ENCODE measurements around the gene FALEC. TPM values are rescaled to one million over a fixed set of nuclear protein-coding genes. Genes with fewer than 3 reads are reported as not detected.

Gene FALEC
- total RNA-seq, 8 experiments from 2014 or later = 0.57 to 4.1 (median 2.1) TPM

- in situ Hi-C loops (cut with MboI; ENCODE audit: low pct_unique_long_range_greater_than_20kb in 2 of 9, low sequenced_read_pairs in 9 of 9, unreplicated experiment in 9 of 9) = no loop called here
- ATAC-seq (replicated peaks in 6 of 8) = no peak
- peaks cover 0 to 6% of the 10 kb centered on the region in 2 donors for H3K4me1 ChIP-seq (replicated peaks in 1 of 2)
- peak overlapping the region; percentile 52 to 76 (median 63) for H3K4me3 ChIP-seq
- peak overlapping the region in 1 of 2 donors; percentile 25 for H3K27ac ChIP-seq
- WGBS, 10 experiments = 18 to 100% (median 40%) methylated on average over 2 to 19 of the region's 21 CpGs; no CpG with 5 or more reads in 2 of the 10 experiments
Observed at GRCh38 chr1:150514913-150515327, 632 bp upstream of the FALEC start.

- peak overlapping the region; percentile 52 to 76 (median 63) for H3K4me3 ChIP-seq
- 0 to 11% (median 5%) methylated on average over 1 to 17 of the region's 19 CpGs; no CpG with 5 or more reads in 1 of the 10 experiments for WGBS, 10 experiments
- peaks cover 0 to 6% of the 10 kb centered on the region in 2 donors for H3K4me1 ChIP-seq (replicated peaks in 1 of 2)
- peak in 7 of 8 experiments; percentile 2 to 43 (median 34) for ATAC-seq (replicated peaks in 6 of 8)
- H3K27ac ChIP-seq = peak overlapping the region; percentile 61 to 68
- in situ Hi-C loops (cut with MboI; ENCODE audit: low pct_unique_long_range_greater_than_20kb in 2 of 9, low sequenced_read_pairs in 9 of 9, unreplicated experiment in 9 of 9) = no loop called here
Observed at GRCh38 chr1:150516050-150516591, 569 bp downstream of the FALEC start.

DNA sequence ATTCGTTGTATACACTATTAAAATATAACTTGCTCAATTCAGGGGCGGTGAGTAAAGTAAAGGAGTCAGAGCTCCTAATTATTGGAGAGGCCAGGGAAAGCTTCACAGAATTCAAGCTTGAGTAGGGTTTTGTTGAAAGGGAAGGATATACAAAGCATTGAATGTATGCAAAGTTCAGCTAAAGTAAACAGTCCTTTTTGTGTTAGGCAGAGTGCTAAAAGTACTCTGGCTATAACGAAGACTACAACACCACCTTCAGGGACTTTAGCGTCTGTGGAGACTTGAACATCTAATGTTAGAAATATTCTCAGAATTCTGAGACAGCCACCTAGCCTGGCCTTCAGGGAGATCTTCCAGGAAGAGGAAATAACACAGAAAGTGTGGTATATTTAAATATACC, 1.1 kb downstream of the FALEC start:
- 0 to 56% (median 21%) methylated on average over 1 to 4 of the region's 4 CpGs; no CpG with 5 or more reads in 1 of the 10 experiments for WGBS, 10 experiments

GRCh38 chr1:150521196-150521968, 5.8 kb downstream of the FALEC start:
- Histone ChIP-seq H3K27ac (no peak overlapping the region), H3K4me1 (replicated peaks in 1 of 2) (peaks cover 3 to 6% of the 10 kb centered on the region in 2 donors), H3K4me3 (no peak overlapping the region)
- no peak for ATAC-seq (replicated peaks in 6 of 8)
- WGBS, 10 experiments = 0 to 100% (median 71%) methylated on average over 1 of the region's 1 CpG; no CpG with 5 or more reads in 1 of the 10 experiments
- in situ Hi-C loops (cut with MboI; ENCODE audit: low pct_unique_long_range_greater_than_20kb in 2 of 9, low sequenced_read_pairs in 9 of 9, unreplicated experiment in 9 of 9) = no loop called here

More for the DNA sequence above, 1.1 kb downstream of the FALEC start:
- Histone ChIP-seq H3K4me3 (peak overlapping the region; percentile 52 to 76 (median 63)), H3K27ac (no peak overlapping the region), H3K4me1 (replicated peaks in 1 of 2) (peaks cover 0 to 6% of the 10 kb centered on the region in 2 donors)
- ATAC-seq (replicated peaks in 6 of 8) = peak in 1 of 8 experiments; percentile 2
- in situ Hi-C loops (cut with MboI; ENCODE audit: low pct_unique_long_range_greater_than_20kb in 2 of 9, low sequenced_read_pairs in 9 of 9, unreplicated experiment in 9 of 9) = no loop called here

GRCh38 chr1:150525348-150525747, 9.8 kb downstream of the FALEC start:
- in situ Hi-C loops (cut with MboI; ENCODE audit: low pct_unique_long_range_greater_than_20kb in 2 of 9, low sequenced_read_pairs in 9 of 9, unreplicated experiment in 9 of 9) = no loop called here
- whole genome bisulfite sequencing, 10 experiments = 13 to 94% (median 79%) methylated on average over 1 to 3 of the region's 3 CpGs; no CpG with 5 or more reads in 2 of the 10 experiments

GRCh38 chr1:150528196-150528595, 12.6 kb downstream of the FALEC start:
- 20 to 100% (median 100%) methylated on average over 1 of the region's 1 CpG; no CpG with 5 or more reads in 3 of the 10 experiments for WGBS, 10 experiments
- Histone ChIP-seq H3K27ac (no peak overlapping the region), H3K4me1 (replicated peaks in 1 of 2) (peaks cover 8 to 9% of the 10 kb centered on the region in 2 donors), H3K4me3 (no peak overlapping the region)
- in situ Hi-C loops (cut with MboI; ENCODE audit: low pct_unique_long_range_greater_than_20kb in 2 of 9, low sequenced_read_pairs in 9 of 9, unreplicated experiment in 9 of 9) = no loop called here
- ATAC-seq (replicated peaks in 6 of 8) = no peak

More at GRCh38 chr1:150525348-150525747, 9.8 kb downstream of the FALEC start:
- no peak overlapping the region for H3K27ac ChIP-seq
- H3K4me3 ChIP-seq = no peak overlapping the region
- peaks cover 0 to 3% of the 10 kb centered on the region in 2 donors for H3K4me1 ChIP-seq (replicated peaks in 1 of 2)
- no peak for ATAC-seq (replicated peaks in 6 of 8)

- WGBS, 10 experiments = 0 to 83% (median 70%) methylated on average over 2 to 4 of the region's 4 CpGs
- Histone ChIP-seq H3K27ac (no peak overlapping the region), H3K4me3 (no peak overlapping the region), H3K4me1 (replicated peaks in 1 of 2) (peaks cover 6 to 8% of the 10 kb centered on the region in 2 donors)
- in situ Hi-C loops (cut with MboI; ENCODE audit: low pct_unique_long_range_greater_than_20kb in 2 of 9, low sequenced_read_pairs in 9 of 9, unreplicated experiment in 9 of 9) = no loop called here
- peak in 1 of 8 experiments; percentile 64 for ATAC-seq (replicated peaks in 6 of 8)
Observed at GRCh38 chr1:150529017-150529416, 13.5 kb downstream of the FALEC start.

GRCh38 chr1:150530491-150531159, 15.1 kb downstream of the FALEC start:
- no peak for ATAC-seq (replicated peaks in 6 of 8)
- WGBS, 10 experiments = 86 to 100% (median 95%) methylated on average over 1 to 14 of the region's 14 CpGs; no CpG with 5 or more reads in 2 of the 10 experiments
- Histone ChIP-seq H3K27ac (no peak overlapping the region), H3K4me1 (replicated peaks in 1 of 2) (peaks cover 6 to 8% of the 10 kb centered on the region in 2 donors), H3K4me3 (no peak overlapping the region)
- in situ Hi-C loops (cut with MboI; ENCODE audit: low pct_unique_long_range_greater_than_20kb in 2 of 9, low sequenced_read_pairs in 9 of 9, unreplicated experiment in 9 of 9) = no loop called here

- 0 to 86% (median 40%) methylated on average over 1 to 4 of the region's 5 CpGs; no CpG with 5 or more reads in 3 of the 10 experiments for WGBS, 10 experiments
- Histone ChIP-seq H3K27ac (no peak overlapping the region), H3K4me1 (replicated peaks in 1 of 2) (peaks cover 6 to 8% of the 10 kb centered on the region in 2 donors), H3K4me3 (no peak overlapping the region)
- in situ Hi-C loops (cut with MboI; ENCODE audit: low pct_unique_long_range_greater_than_20kb in 2 of 9, low sequenced_read_pairs in 9 of 9, unreplicated experiment in 9 of 9) = no loop called here
- ATAC-seq (replicated peaks in 6 of 8) = peak in 4 of 8 experiments; percentile 8 to 18 (median 11)
Observed at GRCh38 chr1:150532860-150533259, 17.3 kb downstream of the FALEC start.

DNA sequence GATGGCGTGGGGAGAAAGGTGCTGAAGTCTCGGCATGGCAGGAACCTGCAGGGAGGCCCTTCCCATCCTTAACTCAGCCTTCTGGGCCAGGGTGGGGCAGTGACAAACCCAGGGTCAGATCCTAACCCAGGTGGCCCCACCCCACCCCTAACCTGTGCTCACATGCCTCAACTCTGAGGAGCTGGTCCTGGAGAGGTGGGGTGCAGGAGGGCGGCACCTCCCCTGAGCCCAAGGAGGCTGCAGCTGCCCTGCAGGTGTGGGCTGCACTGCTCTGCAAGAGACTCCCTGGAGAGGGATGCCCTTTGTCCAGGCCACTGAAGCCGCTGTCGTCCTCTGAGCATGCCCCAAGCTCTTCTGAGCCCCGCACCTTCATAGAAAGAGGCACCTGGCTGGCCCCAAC, 18.4 kb downstream of the FALEC start:
- no peak for ATAC-seq (replicated peaks in 6 of 8)
- Histone ChIP-seq H3K27ac (no peak overlapping the region), H3K4me3 (no peak overlapping the region), H3K4me1 (replicated peaks in 1 of 2) (peaks cover 6 to 8% of the 10 kb centered on the region in 2 donors)
- in situ Hi-C loops (cut with MboI; ENCODE audit: low pct_unique_long_range_greater_than_20kb in 2 of 9, low sequenced_read_pairs in 9 of 9, unreplicated experiment in 9 of 9) = no loop called here
- 77 to 100% (median 88%) methylated on average over 1 to 4 of the region's 6 CpGs; no CpG with 5 or more reads in 6 of the 10 experiments for WGBS, 10 experiments

DNA sequence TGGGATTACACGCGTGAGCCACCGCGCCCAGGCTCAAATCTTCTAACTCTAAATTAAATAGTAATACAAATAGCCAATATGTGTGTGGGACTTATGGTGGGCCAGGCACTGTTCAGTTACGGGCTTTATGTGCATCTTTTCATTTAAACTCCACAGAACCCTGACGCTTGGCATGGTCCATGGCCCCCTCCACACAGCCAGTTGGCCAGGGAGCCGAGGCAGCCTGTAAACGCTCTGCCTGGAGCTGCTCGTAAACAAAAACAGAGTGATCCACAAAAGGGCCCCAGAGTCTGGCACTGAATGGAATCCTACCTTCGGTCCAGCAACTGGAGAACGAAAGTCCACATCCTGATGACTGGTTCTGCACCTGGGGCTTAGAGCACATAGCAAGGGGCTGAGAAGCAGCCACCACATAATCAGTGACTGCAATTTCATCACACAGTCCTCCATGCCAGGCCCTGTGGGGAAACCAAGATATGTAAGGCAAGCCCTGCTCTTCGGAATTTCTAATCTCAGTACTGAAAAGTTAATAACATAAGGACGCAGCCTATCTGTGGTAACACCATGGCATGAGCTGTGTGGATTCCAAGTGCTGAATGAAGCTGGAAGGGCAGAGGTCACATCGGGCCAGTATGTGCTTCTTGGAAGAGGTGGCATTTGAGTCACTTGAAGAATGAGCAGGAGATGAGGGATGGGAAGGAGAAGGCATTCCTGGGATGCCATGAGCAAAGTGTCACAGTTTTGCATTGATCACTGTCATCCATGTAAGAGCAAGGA, 20.1 kb downstream of the FALEC start:
- Histone ChIP-seq H3K27ac (no peak overlapping the region), H3K4me1 (replicated peaks in 1 of 2) (peaks cover 6 to 7% of the 10 kb centered on the region in 2 donors), H3K4me3 (no peak overlapping the region)
- in situ Hi-C loops (cut with MboI; ENCODE audit: low pct_unique_long_range_greater_than_20kb in 2 of 9, low sequenced_read_pairs in 9 of 9, unreplicated experiment in 9 of 9) = no loop called here
- WGBS, 10 experiments = 15 to 100% (median 94%) methylated on average over 2 to 14 of the region's 14 CpGs; no CpG with 5 or more reads in 2 of the 10 experiments
- no peak for ATAC-seq (replicated peaks in 6 of 8)
